Epithelial cell of proximal tubule (primary cell): ENCODE results near the gene USP20. TPM values are rescaled to one million over a fixed set of nuclear protein-coding genes. Genes with fewer than 3 reads are reported as not detected.

Source experiments
- DNase-seq: peaks from one replicate; pipeline ENCODE4 v3.0.0-alpha.2; 2011; ENCODE audit warnings: low read depth
- H3K4me3 ChIP-seq: 2 replicates; pipeline ENCODE4 v1.5.1; 2011; ENCODE audit warnings: low read depth, mild to moderate bottlenecking, low read length
- CTCF ChIP-seq: conservative IDR thresholded peaks from 2 replicates; pipeline ENCODE4 v1.5.1; 2012; ENCODE audit warnings: low read depth, mild to moderate bottlenecking, low read length
- total RNA-seq: library from RNA; depleted of rRNA; stranded (reverse); fragments of >200 nt; gene quantifications from 2 replicates; pipeline ENCODE4 v1.2.3, GENCODE V29; 2015

The USP20 gene
- total RNA-seq, 1 donor from 2014 or later: 17.5 TPM

- no peak for DNase-seq
- TF ChIP-seq CTCF: no peak
- no peak overlapping the region for H3K4me3 ChIP-seq
These were observed 17.3 kb downstream of the USP20 start for GRCh38 chr9:129852579-129852978.

- H3K4me3 ChIP-seq: no peak overlapping the region
- TF ChIP-seq CTCF: no peak
- no peak for DNase-seq
These were observed 18.4 kb downstream of the USP20 start for GRCh38 chr9:129853614-129854013.

GRCh38 chr9:129854588-129855110 lies 19.4 kb downstream of the USP20 start:
- H3K4me3 ChIP-seq: no peak overlapping the region
- no peak for TF ChIP-seq CTCF
- no peak for DNase-seq

GRCh38 chr9:129857207-129857606 lies 21.9 kb downstream of the USP20 start:
- TF ChIP-seq CTCF: no peak
- no peak overlapping the region for H3K4me3 ChIP-seq
- DNase-seq: no peak

- H3K4me3 ChIP-seq: no peak overlapping the region
- no peak for DNase-seq
- no peak for TF ChIP-seq CTCF
These were observed 23.1 kb downstream of the USP20 start for GRCh38 chr9:129858167-129858962.

GRCh38 chr9:129860653-129861446 lies 25.6 kb downstream of the USP20 start:
- no peak overlapping the region for H3K4me3 ChIP-seq
- DNase-seq: no peak
- no peak for TF ChIP-seq CTCF
